CD4-positive, alpha-beta T cell treated with Interleukin-15 for 1 hour (primary cell): ENCODE results near the gene PBRM1.
A peak's percentile ranks its signal among the peaks of the same experiment; 100 is the strongest.
"Not testable (repeated sequence)": the region's sequence is repeated elsewhere in the genome, so short reads cannot be mapped to it uniquely, and the experiment has no call there.

Experiments
- DNase-seq: peaks from one replicate; pipeline ENCODE4 v3.0.0-alpha.2; 2020

PBRM1 gene

DNA sequence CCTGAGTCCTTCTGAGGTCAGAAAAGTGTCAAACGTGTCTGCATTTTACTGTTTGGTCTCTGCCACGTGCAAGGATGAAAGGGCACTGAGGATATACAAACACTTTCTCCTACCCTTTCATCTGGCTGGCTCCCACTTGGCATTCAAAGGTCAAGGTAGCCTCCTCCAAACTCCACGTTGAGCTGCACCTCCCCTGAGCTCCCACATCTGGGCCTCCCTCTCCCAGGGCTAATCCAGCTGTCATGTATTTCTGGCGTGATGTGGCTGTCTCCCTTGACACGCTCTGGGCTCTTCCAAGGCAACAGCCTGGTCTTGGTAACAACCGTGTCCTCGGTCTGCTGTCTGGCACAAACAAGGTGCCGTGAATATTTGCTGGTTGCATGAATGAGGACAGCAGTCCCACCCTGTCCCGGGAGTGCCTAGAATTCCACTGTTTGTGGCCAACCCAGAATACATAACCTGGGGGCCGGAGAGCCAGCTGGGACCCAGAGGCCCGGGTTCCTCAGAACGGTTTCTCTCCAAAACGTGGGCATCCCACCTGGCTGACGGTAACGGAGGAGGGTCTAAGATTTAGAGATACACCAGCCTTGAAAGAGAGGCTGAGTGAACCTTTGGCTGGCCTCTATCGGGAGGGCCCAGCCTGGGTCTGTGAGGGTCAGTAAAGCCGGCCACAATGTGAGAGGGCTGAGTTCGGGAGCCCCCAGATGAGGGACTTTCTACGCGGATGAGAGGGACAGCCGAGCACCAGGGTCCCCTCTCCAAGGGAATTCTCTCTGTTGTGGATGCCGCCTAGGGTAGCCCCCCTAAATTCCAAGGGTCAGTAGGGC, 19.1 kb upstream of the PBRM1 start:
- DNase-seq = no peak

DNA sequence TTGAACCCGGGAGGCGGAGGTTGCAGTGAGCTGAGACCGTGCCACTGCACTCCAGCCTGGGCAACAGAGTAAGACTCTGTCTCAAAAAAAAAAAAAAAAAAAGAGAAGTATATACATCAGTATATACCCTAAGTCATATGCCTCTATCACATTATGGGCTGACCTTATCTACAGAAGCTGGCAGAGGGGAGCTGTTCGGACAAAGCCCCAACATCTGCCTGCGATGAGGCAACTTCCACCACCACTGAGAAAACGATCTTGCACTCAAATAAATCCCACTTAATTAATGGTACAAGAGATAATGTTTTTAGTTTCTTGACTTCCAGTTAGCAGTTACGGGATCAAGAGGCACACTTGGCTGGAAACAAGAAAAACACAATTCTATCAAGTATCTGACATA, 17.6 kb upstream of the PBRM1 start:
- DNase-seq = no peak

DNA sequence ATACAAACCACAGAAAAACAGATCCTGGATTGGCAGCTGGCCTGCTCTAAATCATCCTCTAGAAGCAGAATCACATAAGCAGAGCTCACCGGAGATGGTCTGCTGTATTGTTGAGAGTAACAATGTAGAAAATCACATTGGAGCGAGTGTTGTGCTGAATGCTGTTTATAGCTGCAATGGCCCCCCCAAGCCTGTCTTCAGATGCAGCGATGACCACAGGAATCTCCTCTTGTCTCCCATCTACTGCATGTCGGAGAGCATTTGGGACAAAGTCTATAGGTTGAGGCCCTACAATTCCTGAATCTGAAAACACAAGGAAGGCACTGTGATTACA, 11.9 kb upstream of the PBRM1 start:
- DNase-seq = no peak

DNA sequence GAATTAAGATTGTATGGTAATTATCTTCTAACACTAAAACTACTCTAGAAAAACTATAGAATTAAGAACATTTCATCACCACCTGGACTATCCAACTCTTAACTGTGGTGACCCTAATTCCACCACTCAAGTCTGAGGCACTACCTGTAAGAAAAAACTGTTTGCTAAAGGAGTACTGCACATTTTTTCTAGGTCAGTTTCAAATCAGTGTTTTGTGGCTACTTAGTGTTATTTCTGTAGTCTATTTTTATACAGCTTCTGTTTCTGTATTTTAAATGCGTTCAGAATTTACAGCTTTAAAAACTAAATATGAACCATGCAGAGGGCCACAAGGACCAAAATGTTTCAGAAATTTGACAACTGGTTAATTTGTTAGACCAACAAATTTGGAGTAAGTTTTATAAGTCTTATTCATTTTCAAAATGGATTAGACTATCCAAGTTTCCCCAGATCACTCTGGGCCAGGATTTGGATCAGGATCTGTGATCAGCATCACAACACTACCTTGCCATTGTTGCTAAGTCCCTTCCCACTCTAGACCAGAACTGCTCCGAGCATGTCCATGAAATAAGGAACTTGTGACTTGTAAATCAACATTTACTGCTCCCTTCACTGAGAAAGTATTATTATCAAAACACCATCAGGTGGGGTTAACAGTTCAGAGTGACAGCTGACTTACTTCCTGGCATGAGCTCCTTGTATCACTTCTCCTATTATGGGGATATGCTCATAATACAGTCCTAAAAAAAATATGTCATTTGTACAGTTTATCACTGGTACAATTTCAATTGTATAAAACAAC, 11.3 kb upstream of the PBRM1 start:
- DNase-seq = no peak

DNA sequence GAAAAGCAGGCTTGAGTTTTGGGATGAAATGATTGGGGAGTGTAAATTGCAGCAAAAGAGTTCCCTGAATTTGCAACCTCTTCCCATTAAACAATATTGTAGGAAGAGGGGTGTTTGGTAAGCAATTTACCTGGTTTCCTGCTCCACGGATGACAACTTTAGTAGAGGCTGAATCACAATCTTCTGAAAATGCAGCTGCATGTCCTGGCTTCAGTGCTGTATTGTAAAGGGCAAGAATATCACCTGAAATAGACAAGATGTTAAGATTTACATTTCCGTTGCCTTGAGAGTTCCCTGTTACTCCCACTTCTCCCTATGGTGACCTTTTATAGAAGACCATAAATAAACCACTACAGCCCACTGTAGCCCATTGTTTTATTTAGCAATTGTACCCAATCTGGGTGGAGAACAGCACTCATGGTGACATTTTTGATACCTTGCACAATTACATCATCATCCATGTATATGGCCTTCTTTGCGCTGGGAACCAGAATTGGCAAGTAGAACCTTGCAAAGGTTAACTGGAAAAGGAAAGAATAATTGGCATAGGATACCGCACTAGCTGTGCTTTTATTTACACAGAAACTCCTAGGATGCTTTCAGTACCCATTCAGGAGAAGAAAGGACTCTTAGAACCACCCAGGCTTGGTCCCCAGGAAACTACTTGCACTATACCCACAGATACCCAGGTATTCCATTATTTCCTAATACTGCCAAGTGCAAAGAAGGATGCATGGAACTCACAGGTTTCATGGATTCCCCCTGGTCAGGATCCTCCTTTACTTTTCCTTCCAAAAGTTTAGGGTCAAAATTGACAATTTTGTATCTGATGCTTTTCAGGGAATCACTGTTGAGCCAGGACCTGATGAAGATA, 10.3 kb upstream of the PBRM1 start:
- no peak for DNase-seq

DNA sequence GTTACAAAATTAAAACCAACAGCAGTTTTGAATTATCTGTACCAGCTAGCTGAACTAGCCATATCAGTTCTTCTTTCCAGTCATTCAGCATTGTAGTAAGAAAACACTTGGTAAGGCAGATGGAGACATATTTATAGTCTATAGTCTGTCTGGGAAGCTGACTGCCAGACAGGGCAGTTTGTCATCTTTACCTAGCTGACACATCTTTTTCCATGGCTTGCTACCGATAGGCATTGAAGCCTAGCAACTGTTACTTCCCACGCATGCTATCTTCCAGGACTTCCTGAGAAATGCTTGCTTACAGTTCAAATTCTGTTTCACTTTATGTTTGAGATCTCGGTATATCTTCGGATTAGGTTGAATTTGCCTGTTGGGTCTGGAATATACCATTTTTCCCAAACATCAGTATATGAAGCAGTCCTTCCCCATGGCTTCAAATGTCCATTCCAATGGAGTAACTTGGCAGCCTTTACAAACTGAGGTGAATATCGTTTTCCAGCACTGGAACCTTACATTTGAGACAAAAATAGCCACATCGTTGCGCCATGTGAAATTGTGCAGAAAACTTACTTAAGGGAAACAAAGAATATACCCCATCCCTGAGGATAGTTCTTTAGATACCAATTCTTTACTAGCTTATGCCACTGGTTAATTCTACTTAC, 8.9 kb upstream of the PBRM1 start:
- no peak for DNase-seq

DNA sequence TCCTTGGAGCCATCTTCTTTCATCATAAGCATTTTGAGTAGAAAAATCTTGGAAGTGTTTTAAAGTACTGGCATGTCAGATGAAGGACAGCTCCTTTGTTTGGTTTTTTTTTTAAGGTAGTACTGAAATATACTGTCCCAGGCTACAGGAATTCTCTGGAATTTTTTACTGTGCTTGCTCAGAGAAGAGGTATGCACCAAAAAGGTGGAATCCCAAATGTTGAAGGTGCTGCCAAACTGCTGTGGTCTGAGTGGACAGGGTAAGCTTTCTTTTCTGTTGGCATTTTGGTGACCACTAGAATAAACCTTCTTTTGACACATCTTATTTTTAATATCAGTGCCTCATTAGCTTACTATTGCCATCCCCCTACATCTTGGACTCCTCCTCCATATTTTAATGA, 7.4 kb upstream of the PBRM1 start:
- no peak for DNase-seq

DNA sequence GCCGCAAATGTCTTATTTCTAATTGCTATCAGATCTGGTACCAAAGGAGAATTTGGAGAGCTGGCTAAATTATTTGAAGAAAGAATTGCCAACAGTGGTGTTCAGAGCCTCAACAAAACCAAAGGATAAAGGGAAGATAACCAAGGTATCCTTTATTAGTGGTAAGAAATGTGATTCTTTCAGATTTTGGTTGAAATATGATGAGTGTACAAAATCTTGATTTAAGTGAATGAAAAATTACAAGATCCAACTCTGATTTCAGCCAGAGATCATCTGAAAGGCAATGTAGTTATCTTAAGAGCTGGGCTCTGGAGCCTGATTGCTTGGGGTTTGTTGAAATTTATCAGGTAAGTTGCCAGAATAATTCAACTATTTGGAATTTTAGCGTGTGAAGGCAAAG, 4.8 kb upstream of the PBRM1 start:
- no peak for DNase-seq

DNA sequence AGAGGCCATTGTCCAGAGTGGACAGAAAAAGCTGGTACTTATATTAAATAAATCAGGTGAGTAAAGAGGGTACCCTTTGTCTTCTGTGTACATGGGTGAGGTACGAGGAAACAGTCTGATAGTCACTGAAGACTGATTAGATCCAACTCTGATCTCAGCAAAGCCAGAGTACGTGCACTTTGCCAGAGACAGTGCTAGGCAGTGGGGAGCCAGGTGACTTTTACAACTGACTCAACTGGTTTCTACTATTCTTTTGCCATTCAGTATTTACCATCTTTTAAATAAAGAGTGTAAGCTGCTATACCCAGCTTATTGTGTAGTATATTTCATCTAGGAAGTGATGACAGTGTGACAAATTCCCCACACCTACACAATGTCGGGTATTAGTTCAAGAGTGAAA, 3.4 kb upstream of the PBRM1 start:
- DNase-seq = no peak

DNA sequence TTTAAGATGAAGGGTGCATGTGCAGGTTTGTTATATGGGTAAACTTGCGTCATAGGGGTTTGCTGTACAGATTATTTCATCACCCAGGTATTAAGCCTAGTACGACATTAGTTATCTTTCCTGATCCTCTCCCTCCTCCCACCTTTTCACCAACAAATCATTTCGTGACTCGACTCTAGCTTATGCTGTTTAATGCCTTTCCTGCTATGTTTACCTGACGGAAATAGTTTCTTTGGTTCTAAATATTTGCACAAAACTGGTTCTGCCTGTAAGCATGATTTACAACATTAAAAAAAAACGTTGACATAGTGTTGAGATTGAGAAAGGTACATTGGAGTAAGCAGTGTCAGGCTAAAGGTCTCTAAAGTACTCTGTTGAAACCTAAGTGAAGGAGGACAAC, 2.6 kb upstream of the PBRM1 start:
- DNase-seq = no peak

DNA sequence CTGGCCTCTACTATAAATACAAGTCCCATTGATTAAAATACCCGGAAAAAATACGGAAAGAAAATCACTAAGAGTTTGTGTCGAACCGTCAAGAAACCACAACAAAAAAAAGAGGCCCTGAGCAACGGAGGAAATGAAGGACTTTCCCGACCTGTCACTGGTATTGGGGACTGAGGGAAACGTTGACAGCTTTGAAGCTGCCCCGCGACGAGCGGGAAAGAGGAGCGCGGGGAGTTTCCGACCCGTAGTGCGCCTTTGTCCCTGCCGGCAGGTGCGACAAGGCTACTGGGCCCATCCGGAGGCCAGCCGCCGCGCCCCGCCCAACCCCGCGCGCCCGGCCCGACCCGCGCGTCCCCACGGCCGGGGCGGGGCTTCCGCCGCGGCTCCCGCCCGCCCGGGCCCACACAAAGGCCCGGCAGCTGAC, 416 bp downstream of the PBRM1 start:
- DNase-seq = peak; percentile 85

DNA sequence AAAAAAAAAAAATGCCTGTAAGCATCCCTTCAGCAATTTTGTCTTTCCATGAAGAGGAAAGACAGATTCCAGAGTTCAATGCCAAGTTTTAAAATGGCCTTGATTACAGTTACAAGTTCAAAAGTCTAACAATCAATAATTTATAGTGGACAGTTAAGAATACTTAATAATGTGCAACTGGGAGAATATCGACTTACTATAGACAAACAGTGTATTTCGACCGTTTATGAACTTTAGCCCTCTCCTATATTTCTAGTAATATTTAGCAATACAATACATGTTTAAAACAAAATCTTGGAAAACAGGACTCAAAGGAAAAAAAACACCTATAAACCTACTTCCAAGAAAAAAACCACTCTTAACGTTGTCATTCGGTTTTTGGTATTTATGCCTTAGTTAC, 1.5 kb downstream of the PBRM1 start:
- no peak for DNase-seq

DNA sequence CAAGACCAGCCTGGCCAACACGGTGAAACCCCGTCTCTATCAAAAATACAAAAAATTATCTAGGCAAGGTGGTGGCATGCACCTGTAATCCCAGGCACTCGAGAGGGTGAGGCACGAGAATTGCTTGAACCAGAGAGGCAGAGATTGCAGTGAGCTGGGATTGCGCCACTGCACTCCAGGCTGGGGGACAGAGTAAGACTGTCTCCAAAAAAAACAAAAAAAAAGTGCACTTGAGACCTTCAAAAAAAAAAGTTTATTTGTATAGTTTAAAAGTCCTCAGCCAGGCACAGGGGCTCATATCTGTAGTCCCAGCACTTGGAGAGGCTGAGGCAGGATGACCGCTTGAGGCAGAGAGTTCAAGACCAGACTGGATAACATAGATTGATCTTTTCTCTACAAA, 2.1 kb downstream of the PBRM1 start:
- DNase-seq = no peak

DNA sequence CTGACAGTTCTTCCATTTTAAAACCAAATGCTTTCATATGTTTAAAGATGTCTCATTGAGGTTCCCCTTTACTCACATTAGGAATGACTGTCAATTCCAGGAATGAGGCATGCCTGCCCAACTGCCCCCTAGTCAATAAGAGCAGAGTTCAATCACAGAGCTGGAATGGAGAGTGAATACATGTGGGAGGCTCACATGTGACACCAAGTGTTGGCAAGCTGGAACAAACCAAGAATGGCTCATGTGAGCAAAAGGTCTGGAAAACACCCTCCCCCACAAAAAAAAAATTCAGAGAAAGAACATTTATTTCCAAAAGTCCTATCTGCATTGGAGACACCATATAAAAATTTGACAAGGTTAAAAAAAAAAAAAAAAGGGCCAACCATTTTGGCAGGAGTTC, 3.7 kb downstream of the PBRM1 start:
- no peak for DNase-seq

DNA sequence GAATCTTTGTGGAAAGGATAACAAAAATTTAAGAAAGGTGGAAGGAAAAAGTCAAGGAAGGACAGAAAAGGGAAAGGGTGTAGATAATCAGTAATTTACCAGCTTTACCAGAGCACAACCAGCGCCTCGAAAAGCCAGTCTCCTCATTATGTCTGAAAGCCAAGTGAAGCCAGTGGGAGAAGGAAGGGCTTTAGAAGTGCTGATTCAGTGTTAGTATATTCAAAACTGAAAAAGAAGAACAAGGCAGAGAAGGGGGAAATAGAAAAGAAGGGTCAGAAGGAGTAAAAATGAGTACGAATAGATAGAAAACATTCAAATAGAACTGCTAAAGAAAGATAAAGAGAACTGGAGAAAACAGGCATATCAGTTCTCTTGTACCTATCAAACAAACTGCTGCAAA, 4.1 kb downstream of the PBRM1 start:
- DNase-seq = no peak

DNA sequence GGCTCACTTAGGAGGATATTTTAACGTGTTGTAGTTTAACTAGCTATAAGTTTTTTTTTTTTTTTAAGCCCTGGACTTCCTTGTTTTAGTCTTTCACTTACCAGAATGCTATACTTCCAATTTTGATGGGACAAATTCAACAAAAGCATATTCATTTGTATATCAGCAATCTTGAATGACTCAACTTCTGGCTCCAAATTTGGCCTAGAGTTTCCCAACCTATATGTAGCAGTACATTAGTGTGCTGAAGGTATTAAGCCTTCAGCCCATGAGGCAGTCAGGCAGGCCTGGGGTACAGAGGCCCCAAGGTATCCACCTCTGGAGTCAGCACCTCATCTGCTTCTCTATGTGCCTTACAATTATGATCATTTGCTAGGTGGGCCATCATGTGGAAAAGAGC, 5.9 kb downstream of the PBRM1 start:
- no peak for DNase-seq

DNA sequence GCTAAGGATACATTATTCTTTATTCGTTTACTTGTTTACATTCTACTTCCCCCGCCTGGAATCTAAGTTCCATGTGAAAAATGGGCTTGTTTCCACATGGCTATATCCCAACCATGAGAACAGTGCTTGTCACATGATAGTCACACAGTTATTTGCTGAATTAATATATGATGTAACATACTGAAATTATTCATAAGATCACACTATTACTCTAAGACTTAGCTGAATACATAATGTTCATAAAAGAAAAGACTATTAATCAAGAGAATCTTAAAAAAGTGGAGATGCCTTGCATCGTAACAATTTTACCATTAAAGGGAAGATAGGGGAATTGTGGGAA, 6.5 kb downstream of the PBRM1 start:
- DNase-seq = no peak

DNA sequence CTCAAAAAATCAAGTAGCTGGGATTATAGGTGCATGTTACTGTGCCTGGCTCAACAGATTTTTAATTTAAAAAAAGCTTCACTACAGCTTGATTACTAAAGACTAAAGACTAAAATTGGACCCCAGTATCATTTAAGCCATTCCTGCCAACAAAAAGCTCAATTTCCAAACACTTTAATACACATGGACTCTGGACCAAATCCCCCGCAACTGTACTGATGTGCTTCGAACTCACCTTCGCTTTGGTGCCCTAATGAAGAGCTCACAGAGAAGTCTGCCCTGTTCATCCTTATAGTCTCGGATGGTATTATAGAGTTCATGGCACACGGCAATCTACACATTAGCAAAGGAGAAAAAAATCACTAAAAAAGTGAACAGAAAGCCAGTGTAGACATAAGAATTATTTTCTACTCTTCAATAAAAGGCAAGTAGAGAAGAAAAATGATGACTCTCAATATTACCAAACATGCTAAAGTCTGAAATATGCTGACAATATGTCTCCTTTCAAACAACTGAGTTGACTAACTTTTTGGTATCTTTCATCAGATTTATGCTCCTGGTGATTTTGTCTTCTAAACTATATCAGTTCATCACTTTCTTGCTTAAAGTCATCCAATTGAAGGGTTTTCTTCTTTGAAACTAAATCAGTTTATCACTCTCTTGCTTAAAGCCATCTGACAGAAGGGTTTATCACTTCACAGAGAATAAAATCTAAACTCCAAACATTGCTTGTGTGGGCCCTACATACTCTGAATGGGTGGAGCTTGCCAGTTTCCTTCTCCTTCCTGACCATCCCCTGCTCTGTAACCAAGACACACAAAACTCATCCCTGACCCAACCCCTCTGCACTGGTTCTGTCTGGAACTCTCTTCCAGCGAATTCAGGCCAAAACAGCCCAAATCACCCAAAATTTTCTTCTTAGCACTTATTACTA, 7.2 kb downstream of the PBRM1 start:
- DNase-seq = no peak

DNA sequence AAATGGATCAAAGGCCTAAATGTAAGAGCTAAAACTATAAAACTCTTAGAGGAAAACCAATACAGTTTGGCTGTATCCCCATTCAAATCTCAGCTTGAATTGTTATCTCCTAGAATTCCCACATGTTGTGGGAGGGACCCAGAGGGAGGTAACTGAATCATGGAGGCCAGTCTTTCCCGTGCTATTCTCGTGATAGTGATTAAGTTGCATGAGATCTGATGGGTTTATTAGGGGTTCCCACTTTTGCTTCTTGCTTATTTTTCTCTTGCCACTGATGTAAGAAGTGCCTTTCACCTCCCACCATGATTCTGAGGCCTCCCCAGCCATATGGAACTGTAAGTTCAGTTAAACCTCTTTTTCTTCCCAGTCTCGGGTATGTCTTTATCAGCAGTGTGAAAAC, 9.5 kb downstream of the PBRM1 start:
- not testable (repeated sequence) for DNase-seq

DNA sequence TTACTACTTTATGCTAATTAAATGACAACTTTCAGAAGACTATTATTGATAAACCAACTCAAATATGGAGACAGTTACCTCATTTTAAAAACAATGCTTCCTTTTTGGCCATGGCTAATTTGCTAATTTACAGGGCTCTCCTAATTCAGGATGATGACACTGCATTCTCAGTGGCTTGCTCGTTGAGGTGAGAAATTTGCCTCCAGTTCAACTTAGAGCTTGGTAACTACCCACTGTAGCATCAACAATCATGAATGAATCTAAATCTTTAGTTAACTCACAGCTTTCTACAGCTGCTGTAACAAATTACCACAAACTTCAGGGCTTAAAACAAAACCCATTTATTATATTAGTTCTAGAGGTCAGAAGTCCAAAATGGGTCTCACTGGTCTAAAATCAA, 14.0 kb downstream of the PBRM1 start:
- no peak for DNase-seq

DNA sequence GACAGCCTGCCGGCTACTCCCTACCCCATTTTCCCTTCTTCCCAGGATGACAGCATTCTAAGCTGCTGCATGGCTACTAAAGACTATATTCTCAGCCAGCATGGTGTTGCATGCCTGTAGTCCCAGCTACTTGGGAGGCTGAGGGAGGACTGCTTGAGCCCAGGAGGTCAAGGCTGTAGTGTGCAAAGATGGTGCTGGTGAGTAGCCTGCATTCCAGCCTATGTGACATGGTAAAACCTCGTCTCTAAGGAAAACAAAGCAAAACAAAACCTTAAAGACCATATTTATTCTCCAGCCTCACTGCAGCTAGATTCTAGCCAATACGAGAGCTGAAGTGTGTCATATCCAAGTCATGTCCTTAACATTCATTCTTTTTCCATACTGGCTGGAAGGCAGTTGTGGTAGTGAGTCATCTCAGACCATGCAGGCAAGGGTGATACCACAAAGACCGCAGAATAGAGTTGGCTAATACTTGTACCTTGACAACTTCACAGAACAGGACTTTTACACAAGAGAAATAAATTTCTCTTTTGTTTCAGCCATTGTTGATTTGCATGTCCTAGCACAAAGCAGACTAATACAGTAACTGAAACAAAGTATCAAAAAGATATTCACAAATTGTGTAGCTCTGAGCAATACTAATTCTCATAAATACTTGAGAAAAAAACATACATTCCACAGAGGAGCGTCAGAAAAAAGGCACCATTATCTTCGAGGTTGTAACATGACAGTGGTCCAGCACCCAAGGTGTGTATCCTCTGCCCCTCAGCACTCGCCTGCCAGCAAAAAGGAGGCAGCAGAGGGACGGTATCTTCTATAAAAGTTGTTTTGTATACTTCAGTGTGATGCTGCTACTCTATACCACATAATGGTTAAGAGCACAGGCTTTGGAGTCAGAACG, 14.8 kb downstream of the PBRM1 start:
- DNase-seq = peak; percentile 29
